AG09309 (cell line): ENCODE data around the gene LRRC19.

Source experiments
- DNase-seq: peaks from one replicate; pipeline ENCODE4 v3.0.0-alpha.2; 2010; ENCODE audit warnings: low read depth
- H3K4me3 ChIP-seq: 2 replicates; pipeline ENCODE4 v1.5.1; 2011; ENCODE audit warnings: mild to moderate bottlenecking, low read depth, low read length, moderate library complexity; ENCODE audit not compliant: control insufficient read depth
- CTCF ChIP-seq: IDR thresholded peaks from 2 replicates; pipeline ENCODE4 v1.5.1; 2011; ENCODE audit warnings: mild to moderate bottlenecking, low read depth, low read length, inconsistent platforms; ENCODE audit not compliant: insufficient read depth, control insufficient read depth; ENCODE audit errors: missing control alignments

LRRC19 gene

DNA sequence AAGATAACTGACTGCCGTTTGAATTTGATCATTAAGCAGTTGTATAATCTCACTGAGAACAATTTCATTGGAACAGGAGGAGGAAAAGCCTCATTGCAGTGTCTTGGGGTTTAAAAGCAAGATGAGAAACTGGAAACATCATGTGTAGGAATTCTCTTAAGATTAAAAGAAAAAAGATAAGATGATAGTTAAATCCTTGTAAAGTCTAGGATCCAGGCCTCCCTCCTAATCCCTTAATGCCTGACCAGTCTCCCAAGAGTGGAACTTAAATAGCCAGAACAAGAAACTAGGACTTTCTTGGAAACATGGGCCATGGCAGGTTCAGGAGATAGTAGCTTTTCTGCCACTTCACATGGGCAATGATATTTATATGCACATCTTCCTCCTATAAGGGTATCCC is 37.0 kb upstream of the LRRC19 start:
- DNase-seq, result no peak
- H3K4me3 ChIP-seq, result no peak overlapping the region
- TF ChIP-seq CTCF, result no peak

GRCh38 chr9:27041746-27042145 is 36.3 kb upstream of the LRRC19 start:
- TF ChIP-seq CTCF, result no peak

DNA sequence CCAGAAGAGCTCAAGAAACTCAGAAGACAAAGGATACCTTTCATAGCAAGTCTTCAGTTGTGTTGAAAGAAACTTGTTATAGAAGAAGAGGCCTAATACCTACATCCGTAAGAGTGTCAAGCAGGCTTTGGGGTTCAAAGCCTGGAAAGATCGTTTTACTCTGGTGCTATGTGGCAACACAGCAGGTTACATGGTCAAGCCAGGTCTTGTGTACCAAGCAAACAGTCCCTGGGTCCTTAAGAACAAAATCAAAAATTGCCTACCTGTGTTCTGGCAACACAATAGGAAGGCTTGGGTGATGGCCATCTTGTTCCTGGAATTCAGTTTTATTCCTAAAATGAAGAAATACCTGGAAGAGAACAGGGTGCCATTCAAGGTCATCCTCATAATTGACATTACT is 32.0 kb upstream of the LRRC19 start:
- no peak for TF ChIP-seq CTCF
- DNase-seq, result no peak
- H3K4me3 ChIP-seq, result no peak overlapping the region

More at GRCh38 chr9:27041746-27042145, 36.3 kb upstream of the LRRC19 start:
- no peak overlapping the region for H3K4me3 ChIP-seq
- no peak for DNase-seq

- DNase-seq, result peak; percentile 20
- no peak overlapping the region for H3K4me3 ChIP-seq
- peak; percentile 72 for TF ChIP-seq CTCF
These were observed 28.4 kb upstream of the LRRC19 start for GRCh38 chr9:27033815-27034403.

DNA sequence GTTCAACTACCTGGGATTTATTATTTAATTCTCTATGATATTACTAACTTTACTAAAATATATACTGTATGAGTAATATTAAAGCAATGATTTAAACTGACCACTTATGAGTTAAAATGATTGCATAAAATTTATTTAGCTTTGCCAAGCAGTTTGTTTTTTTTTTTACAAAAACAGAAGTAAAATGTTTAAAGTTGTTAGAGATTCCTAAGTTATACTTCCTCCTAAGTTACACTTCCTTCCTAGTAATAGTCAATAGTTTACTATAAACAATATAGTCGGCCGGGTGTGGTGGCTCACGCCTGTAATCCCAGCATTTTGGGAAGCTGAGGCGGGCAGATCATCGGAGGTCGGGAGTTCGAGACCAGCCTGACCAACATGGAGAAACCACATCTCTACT is 23.7 kb upstream of the LRRC19 start:
- no peak for TF ChIP-seq CTCF
- DNase-seq, result no peak
- H3K4me3 ChIP-seq, result no peak overlapping the region

DNA sequence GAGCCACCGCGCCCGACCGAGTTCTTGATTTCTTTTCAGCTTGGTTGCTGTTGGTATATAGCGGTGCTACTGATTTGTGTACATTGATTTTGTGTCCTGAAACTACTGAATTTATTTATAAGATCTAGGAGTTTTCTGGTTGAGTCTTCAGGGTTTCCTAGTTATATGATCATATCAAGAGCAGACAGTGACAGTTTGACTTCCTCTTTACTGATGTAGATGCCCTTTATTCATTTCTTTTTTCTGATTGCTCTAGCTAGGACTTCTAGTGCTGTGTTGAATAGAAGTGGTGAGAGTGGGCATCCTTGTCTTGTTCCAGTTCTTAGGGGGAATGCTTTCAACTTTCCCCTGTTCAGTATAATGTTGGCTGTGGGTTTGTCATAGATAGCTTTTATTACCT is 17.4 kb upstream of the LRRC19 start:
- H3K4me3 ChIP-seq, result no peak overlapping the region
- no peak for DNase-seq
- no peak for TF ChIP-seq CTCF

DNA sequence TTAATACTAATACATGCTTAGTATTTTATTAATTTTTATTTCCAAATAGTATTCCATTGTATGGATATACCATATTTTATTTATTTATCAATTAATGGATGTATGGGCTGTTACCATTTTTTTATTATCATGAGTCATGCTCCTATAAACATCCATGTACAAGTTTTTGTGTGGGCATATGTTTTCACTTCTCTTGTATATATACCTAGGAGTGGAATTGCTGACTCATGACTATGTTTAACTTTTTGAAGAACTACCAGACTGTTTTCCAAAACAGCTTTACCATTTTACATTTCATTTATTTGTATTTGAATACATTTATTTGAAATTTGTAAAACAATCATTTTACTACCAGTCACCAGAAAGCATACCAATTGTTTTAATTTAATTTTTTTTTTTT is 14.1 kb upstream of the LRRC19 start:
- DNase-seq, result no peak
- no peak overlapping the region for H3K4me3 ChIP-seq
- no peak for TF ChIP-seq CTCF
